ENCODE measurements around the gene WFDC2. TPM values are rescaled to one million over a fixed set of nuclear protein-coding genes. Genes with fewer than 3 reads are reported as not detected.

Gene WFDC2
- total and polyA plus RNA-seq, 12 donors: 0.44 to 1.6 (median 0.56) TPM; not detected in 6

- H3K9me3 ChIP-seq: no peaks in the 10 kb centered on the region
- peaks cover 0 to 10% (median 6%) of the 10 kb centered on the region in 9 donors for H3K4me1 ChIP-seq
- intact Hi-C loops (cut with DNase I): loop anchor here in 3 of 10 donors (10.0 kb wide), 2 partner anchors 324 to 334 kb away; no protein-coding TSS in a partner anchor
- H3K27ac ChIP-seq: no peak overlapping the region
- no peak overlapping the region for H3K4me3 ChIP-seq
- peaks cover 0 to 6% (median 3%) of the 10 kb centered on the region in 7 donors for H3K27me3 ChIP-seq
- ATAC-seq: no peak
- no peaks in the 10 kb centered on the region for H3K36me3 ChIP-seq
- no peak for TF ChIP-seq CTCF (IDR thresholded peaks at IDR 0.05)
- WGBS, 2 donors: 64 to 72% methylated on average over 5 of the region's 5 CpGs
- no peak for DNase-seq
These were observed 28.5 kb upstream of the WFDC2 start for GRCh38 chr20:45440891-45441685.

DNA sequence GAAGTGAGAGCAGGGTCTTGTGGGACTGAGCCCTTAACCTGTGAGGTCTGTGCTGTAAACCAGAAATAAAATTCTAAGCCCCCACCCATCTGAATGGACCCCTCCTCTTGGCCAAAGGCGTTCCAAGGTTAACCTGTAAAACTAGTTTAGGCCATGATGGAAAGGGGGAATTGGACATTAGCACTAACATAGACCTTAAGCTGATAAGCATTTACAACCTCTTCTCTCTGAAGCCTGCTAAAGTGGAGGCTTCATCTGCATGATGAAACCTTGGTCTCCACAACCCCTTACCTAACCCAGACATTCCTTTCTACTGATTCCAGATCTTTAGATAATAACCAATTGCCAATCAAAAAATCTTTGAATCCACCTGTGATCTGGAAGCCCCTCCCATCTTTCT is 27.8 kb upstream of the WFDC2 start:
- no peak for DNase-seq
- H3K36me3 ChIP-seq: no peaks in the 10 kb centered on the region
- ATAC-seq: no peak
- no peaks in the 10 kb centered on the region for H3K9me3 ChIP-seq
- H3K27ac ChIP-seq: no peak overlapping the region
- peaks cover 0 to 6% (median 0%) of the 10 kb centered on the region in 9 donors for H3K4me1 ChIP-seq
- H3K27me3 ChIP-seq: peaks cover 0 to 10% (median 3%) of the 10 kb centered on the region in 7 donors
- intact Hi-C loops (cut with DNase I): loop anchor here in 3 of 10 donors (10.0 kb wide), 2 partner anchors 323 to 333 kb away; no protein-coding TSS in a partner anchor
- WGBS, 2 donors: 78 to 88% methylated on average over 1 of the region's 1 CpG
- TF ChIP-seq CTCF (IDR thresholded peaks at IDR 0.05): no peak
- no peak overlapping the region for H3K4me3 ChIP-seq

DNA sequence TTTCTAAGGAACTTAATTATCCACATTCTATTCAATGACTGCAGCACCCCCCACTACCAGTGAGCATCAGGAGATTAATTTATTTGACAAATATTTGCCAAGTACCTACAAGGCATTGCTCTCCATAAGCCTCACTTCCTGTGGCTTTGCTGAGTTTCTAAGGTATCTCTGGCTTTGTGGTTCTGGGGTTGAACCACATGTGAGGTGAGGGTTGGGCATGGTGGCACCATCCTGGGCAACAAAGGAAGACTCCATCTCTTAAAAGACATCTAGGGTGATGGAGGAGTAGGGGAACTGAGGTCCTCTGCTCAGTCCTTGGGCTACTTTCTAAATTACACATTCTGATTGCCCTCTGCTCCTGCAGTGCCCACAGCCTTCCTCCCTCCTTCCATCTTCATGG is 25.5 kb upstream of the WFDC2 start:
- ATAC-seq: no peak
- no peak overlapping the region for H3K27ac ChIP-seq
- H3K4me3 ChIP-seq: no peak overlapping the region
- H3K27me3 ChIP-seq: peaks cover 0 to 11% (median 3%) of the 10 kb centered on the region in 7 donors
- no peaks in the 10 kb centered on the region for H3K36me3 ChIP-seq
- no peak for TF ChIP-seq CTCF (IDR thresholded peaks at IDR 0.05)
- intact Hi-C loops (cut with DNase I): loop anchor here in 3 of 10 donors (10.0 kb wide), 2 partner anchors 321 to 331 kb away; no protein-coding TSS in a partner anchor
- no peaks in the 10 kb centered on the region for H3K9me3 ChIP-seq
- peaks cover 0 to 5% (median 0%) of the 10 kb centered on the region in 9 donors for H3K4me1 ChIP-seq
- no peak for DNase-seq

DNA sequence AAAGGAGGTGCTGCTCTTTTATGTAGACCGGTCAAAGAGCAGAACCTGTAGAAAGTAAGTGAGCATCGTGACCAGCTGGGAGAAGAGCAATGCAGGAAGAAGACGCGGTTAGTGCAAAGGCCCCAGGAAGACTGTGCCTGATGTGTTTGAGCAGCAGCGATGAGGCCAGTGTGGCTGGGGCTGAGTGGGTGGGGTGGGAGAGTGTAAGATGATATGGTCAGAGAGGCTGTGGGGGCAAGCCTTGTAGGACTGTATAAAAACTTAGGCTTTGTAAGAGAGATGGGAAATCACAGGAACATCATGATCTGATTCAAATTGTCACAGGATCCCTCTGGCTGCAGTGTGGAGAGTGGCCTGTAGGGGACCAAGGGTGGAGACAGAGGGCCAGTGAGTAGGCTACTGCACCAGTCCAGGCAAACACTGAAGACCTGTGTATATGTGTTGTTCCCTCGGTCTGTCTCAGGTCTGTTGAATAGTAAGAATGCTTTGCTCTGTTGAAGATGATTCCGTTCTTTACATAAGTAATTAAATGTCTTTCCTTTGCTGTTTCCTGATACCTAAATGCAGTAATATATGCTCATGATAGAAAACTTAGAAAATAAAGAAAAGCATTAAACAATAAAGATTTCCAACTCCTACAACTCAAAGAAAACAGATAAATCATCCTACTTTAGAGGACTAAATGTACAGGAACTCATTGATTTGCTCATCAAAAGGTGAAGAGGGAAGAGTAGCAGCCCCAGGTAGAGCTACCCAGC is 23.6 kb upstream of the WFDC2 start:
- DNase-seq (no peak), ATAC-seq (no peak)
- TF ChIP-seq CTCF (IDR thresholded peaks at IDR 0.05): peak in 4 of 9 donors; percentile 16 to 57 (median 23)
- Histone ChIP-seq H3K36me3 (no peaks in the 10 kb centered on the region), H3K27ac (no peak overlapping the region), H3K4me3 (no peak overlapping the region), H3K4me1 (peaks cover 0 to 5% (median 0%) of the 10 kb centered on the region in 9 donors), H3K27me3 (peaks cover 0 to 11% (median 3%) of the 10 kb centered on the region in 7 donors), H3K9me3 (no peaks in the 10 kb centered on the region)
- WGBS, 2 donors: 70 to 73% methylated on average over 7 of the region's 7 CpGs
- intact Hi-C loops (cut with DNase I): loop anchor here in 5 of 10 donors (5.0 to 10.0 kb wide), 4 partner anchors 129 to 329 kb away; no protein-coding TSS in a partner anchor
